LNCAP (cell line): ENCODE data around the gene PTPRD.

Source experiments
- CTCF ChIP-seq: fragments of 450-650 bp; IDR thresholded peaks from 2 replicates; pipeline ENCODE4 v1.5.1; 2017; ENCODE audit warnings: mild to moderate bottlenecking

Gene PTPRD

GRCh38 chr9:10331157-10331556, 281.6 kb downstream of the PTPRD start:
- TF ChIP-seq CTCF: no peak

GRCh38 chr9:10282084-10282483, 330.7 kb downstream of the PTPRD start:
- TF ChIP-seq CTCF: no peak

- no peak for TF ChIP-seq CTCF
These were observed 337.8 kb downstream of the PTPRD start for GRCh38 chr9:10274988-10275387.

GRCh38 chr9:10274175-10274574, 338.6 kb downstream of the PTPRD start:
- TF ChIP-seq CTCF: no peak

- no peak for TF ChIP-seq CTCF
These were observed 340.0 kb downstream of the PTPRD start for GRCh38 chr9:10272830-10273229.

- TF ChIP-seq CTCF: peak; percentile 41; the same call in 1 of the 2 replicates
These were observed 344.0 kb downstream of the PTPRD start for GRCh38 chr9:10268531-10269485.

GRCh38 chr9:10265153-10265631, 347.6 kb downstream of the PTPRD start:
- no peak for TF ChIP-seq CTCF
